Measurements from ENCODE around the gene MPND. TPM values are rescaled to one million over a fixed set of nuclear protein-coding genes. Genes with fewer than 3 reads are reported as not detected.
A peak's percentile ranks its signal among the peaks of the same experiment; 100 is the strongest.

MPND gene
- total and polyA plus RNA-seq, 2 of the 13 experiments (the other 11 are each of a cell fraction or from before 2014, with no cell fraction given): 10.8 to 15.8 TPM

- TF ChIP-seq AHDC1 (CRISPR knock-in tag; IDR thresholded peaks at IDR 0.05; ENCODE audit: borderline replicate concordance): peak; percentile 76; the same call in 1 of the 2 replicates
- no peak for TF ChIP-seq CERS6 (CRISPR knock-in tag; IDR thresholded peaks at IDR 0.05)
- TF ChIP-seq RORA (CRISPR knock-in tag; IDR thresholded peaks at IDR 0.05): no peak
- TF ChIP-seq MTF1 (CRISPR knock-in tag; IDR thresholded peaks at IDR 0.05): no peak
- TF ChIP-seq ZNF557 (CRISPR knock-in tag; IDR thresholded peaks at IDR 0.05): 0 out of 2 replicates have a peak, but pooled peaks have one; percentile 61
- peak; percentile 67; the same call in 1 of the 2 replicates for TF ChIP-seq ZNF891 (CRISPR knock-in tag; IDR thresholded peaks at IDR 0.05)
- TF ChIP-seq TERF1 (CRISPR knock-in tag; IDR thresholded peaks at IDR 0.05): no peak
- TF ChIP-seq ZNF724P (CRISPR knock-in tag; IDR thresholded peaks at IDR 0.05; ENCODE audit: borderline replicate concordance): peak; percentile 61; the same call in 1 of the 2 replicates
- 0 out of 2 replicates have a peak, but pooled peaks have one; percentile 49 for TF ChIP-seq HES4 (CRISPR knock-in tag; IDR thresholded peaks at IDR 0.05; ENCODE audit: borderline replicate concordance)
- TF ChIP-seq IKZF5 (CRISPR knock-in tag; IDR thresholded peaks at IDR 0.05): peak; percentile 96
- TF ChIP-seq ZHX1 (CRISPR knock-in tag; IDR thresholded peaks at IDR 0.05; ENCODE audit: low read depth): peak; percentile 90; the same call in 1 of the 2 replicates
- peak; percentile 85 for TF ChIP-seq IKZF4 (CRISPR knock-in tag; IDR thresholded peaks at IDR 0.05; ENCODE audit: borderline replicate concordance, low read depth, not compliant biosample characterization)
- TF ChIP-seq FIP1L1 (IDR thresholded peaks at IDR 0.05; ENCODE audit: borderline replicate concordance, insufficient read depth, low read depth, low read length): no peak
- no peak for TF ChIP-seq RBM39 (IDR thresholded peaks at IDR 0.05; ENCODE audit: low read depth, low read length, poor library complexity, severe bottlenecking)
- no peak for TF ChIP-seq KAT2B (IDR thresholded peaks at IDR 0.05; ENCODE audit: borderline replicate concordance, low read depth, low read length)
These were observed 32.9 kb upstream of the MPND start (continued) for GRCh38 chr19:4310247-4311121.

All from HepG2 (cell line).